GM12878 (cell line): ENCODE data around the gene CSRP1. TPM values are rescaled to one million over a fixed set of nuclear protein-coding genes. Genes with fewer than 3 reads are reported as not detected.

Experiments
- ATF7 ChIP-seq: fragments of 450-650 bp; IDR thresholded peaks from 2 replicates; pipeline ENCODE4 v1.6.1; 2016; ENCODE audit warnings: low read depth, mild to moderate bottlenecking
- ESRRA ChIP-seq: IDR thresholded peaks from 2 replicates; pipeline ENCODE4 v1.6.1; 2012; ENCODE audit warnings: mild to moderate bottlenecking, low read length, improper control_type of control experiment
- IKZF2 ChIP-seq, 2 experiments: fragments of 450-650 bp; IDR thresholded peaks; 2 replicates each; pipeline ENCODE4 v1.6.1; 2017; ENCODE audit warnings: mild to moderate bottlenecking in 2 of 2, moderate library complexity in 2 of 2
- PAX8 ChIP-seq: fragments of 450-650 bp; IDR thresholded peaks from 2 replicates; pipeline ENCODE4 v1.6.1; 2017; ENCODE audit warnings: mild to moderate bottlenecking, moderate library complexity
- POLR2AphosphoS5 ChIP-seq: IDR thresholded peaks from 2 replicates; pipeline ENCODE4 v1.6.1; 2011; ENCODE audit warnings: mild to moderate bottlenecking, low read length, inconsistent platforms
- RELA ChIP-seq: fragments of 450-650 bp; IDR thresholded peaks from 2 replicates; pipeline ENCODE4 v1.8.0; 2014; ENCODE audit warnings: borderline replicate concordance; ENCODE audit not compliant: partially characterized antibody
- SMAD5 ChIP-seq: IDR thresholded peaks from 2 replicates; pipeline ENCODE4 v1.6.1; 2016; ENCODE audit warnings: antibody characterized with exemption, low read depth
- TCF3 ChIP-seq: IDR thresholded peaks from 2 replicates; pipeline ENCODE4 v1.6.1; 2012; ENCODE audit warnings: low read depth, mild to moderate bottlenecking, low read length, borderline replicate concordance; ENCODE audit not compliant: insufficient read depth
- ZZZ3 ChIP-seq: IDR thresholded peaks from 2 replicates; pipeline ENCODE4 v1.6.1; 2011; ENCODE audit warnings: low read depth; ENCODE audit not compliant: control insufficient read depth, insufficient read length
- polyA plus RNA-seq, 11 experiments: library from polyadenylated mRNA; depleted of rRNA in 4 of 11; unstranded in 6 of 11; stranded (reverse) in 5 of 11; fragments of >200 nt; fragmentation: Nextera tagmentation in 4 of 11; fragmentation: Illumina TruSeq in 1 of 11; extraction: Ambion mirVana in 4 of 11; extraction: Trizol in 1 of 11; gene quantifications; 1 replicate in 1 of 11; 2 replicates in 10 of 11; pipeline versions ENCODE4 v1.2.1 to v1.2.3, GENCODE V29; 2011 to 2016; ENCODE audit warnings: inconsistent platforms in 2 of 11, missing spikeins in 2 of 11, low read depth in 1 of 11
- total RNA-seq, 4 experiments: library from RNA; depleted of rRNA in 3 of 4; stranded (reverse); fragments of >200 nt in 3 of 4; fragmentation: Illumina TruSeq in 1 of 4; extraction: Trizol in 1 of 4; gene quantifications; 2 replicates each; pipeline versions ENCODE4 v1.2.1 to v1.2.3, GENCODE V29; 2013 to 2021
- TF ChIP-seq, protein P1 (sequence below): fragments of 450-650 bp; formaldehyde crosslinking; IDR thresholded peaks from 2 replicates; pipeline ENCODE4 v1.4.0; 2022; ENCODE audit warnings: mild to moderate bottlenecking, moderate library complexity
- TF ChIP-seq, protein P2 (sequence below), 3 experiments: IDR thresholded peaks in 2 of 3; conservative IDR thresholded peaks in 1 of 3; 2 replicates each; pipeline ENCODE4 v1.5.1; 2011; ENCODE audit warnings: low read depth in 3 of 3, low read length in 3 of 3, mild to moderate bottlenecking in 3 of 3, control low read depth in 2 of 3, moderate library complexity in 2 of 3, inconsistent platforms in 1 of 3, mixed read lengths in 1 of 3; ENCODE audit not compliant: control insufficient read depth in 2 of 3, insufficient read depth in 1 of 3; ENCODE audit errors: extremely low read depth in 1 of 3

The CSRP1 gene
- total and polyA plus RNA-seq, 10 of the 15 experiments (the other 5 are each of a cell fraction or from before 2014, with no cell fraction given), result 23.4 to 99.2 (median 80.7) TPM

DNA sequence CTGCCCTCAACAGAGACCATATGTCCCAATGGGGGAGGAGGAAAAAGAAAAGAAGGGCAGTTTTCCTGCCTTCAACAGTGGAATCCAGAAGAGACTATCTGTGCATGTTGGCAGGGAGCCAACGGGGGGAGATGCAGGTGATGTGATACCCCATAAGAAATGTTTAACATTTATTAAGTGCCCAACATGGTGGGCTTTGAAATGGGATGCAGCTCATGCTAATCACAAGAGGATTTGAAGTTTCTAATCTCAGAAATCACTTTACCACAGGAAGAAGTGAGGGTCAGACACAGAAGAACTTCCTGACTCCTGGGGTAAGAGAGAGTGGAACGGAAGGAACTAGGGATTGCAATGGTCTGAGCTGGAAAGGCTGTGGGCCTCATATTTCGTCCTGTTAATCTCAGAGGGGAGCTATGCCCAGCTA, 16.2 kb downstream of the CSRP1 start (continued):
- TF ChIP-seq, protein P1, sequence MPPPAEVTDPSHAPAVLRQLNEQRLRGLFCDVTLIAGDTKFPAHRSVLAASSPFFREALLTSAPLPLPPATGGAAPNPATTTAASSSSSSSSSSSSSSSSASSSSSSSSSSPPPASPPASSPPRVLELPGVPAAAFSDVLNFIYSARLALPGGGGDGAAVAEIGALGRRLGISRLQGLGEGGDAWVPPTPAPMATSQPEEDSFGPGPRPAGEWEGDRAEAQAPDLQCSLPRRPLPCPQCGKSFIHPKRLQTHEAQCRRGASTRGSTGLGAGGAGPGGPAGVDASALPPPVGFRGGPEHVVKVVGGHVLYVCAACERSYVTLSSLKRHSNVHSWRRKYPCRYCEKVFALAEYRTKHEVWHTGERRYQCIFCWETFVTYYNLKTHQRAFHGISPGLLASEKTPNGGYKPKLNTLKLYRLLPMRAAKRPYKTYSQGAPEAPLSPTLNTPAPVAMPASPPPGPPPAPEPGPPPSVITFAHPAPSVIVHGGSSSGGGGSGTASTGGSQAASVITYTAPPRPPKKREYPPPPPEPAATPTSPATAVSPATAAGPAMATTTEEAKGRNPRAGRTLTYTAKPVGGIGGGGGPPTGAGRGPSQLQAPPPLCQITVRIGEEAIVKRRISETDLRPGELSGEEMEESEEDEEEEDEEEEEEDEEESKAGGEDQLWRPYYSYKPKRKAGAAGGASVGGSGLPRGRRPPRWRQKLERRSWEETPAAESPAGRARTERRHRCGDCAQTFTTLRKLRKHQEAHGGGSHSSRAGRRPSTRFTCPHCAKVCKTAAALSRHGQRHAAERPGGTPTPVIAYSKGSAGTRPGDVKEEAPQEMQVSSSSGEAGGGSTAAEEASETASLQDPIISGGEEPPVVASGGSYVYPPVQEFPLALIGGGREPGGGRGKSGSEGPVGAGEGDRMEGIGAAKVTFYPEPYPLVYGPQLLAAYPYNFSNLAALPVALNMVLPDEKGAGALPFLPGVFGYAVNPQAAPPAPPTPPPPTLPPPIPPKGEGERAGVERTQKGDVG, result no peak
- TF ChIP-seq IKZF2 (IDR thresholded peaks at IDR 0.05), result no peak
- TF ChIP-seq ESRRA, result no peak
- no peak for TF ChIP-seq RELA
- no peak for TF ChIP-seq TCF3
- TF ChIP-seq ATF7, result no peak
- TF ChIP-seq ZZZ3, result no peak
- TF ChIP-seq, protein P2, sequence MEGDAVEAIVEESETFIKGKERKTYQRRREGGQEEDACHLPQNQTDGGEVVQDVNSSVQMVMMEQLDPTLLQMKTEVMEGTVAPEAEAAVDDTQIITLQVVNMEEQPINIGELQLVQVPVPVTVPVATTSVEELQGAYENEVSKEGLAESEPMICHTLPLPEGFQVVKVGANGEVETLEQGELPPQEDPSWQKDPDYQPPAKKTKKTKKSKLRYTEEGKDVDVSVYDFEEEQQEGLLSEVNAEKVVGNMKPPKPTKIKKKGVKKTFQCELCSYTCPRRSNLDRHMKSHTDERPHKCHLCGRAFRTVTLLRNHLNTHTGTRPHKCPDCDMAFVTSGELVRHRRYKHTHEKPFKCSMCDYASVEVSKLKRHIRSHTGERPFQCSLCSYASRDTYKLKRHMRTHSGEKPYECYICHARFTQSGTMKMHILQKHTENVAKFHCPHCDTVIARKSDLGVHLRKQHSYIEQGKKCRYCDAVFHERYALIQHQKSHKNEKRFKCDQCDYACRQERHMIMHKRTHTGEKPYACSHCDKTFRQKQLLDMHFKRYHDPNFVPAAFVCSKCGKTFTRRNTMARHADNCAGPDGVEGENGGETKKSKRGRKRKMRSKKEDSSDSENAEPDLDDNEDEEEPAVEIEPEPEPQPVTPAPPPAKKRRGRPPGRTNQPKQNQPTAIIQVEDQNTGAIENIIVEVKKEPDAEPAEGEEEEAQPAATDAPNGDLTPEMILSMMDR (IDR thresholded peaks at IDR 0.05 in 2 of 3, conservative IDR thresholded peaks at IDR 0.05 in 1 of 3; ENCODE audit: control insufficient read depth in 2 of 3, extremely low read depth in 1 of 3, insufficient read depth in 1 of 3, low read depth in 3 of 3, low read length in 3 of 3), result no peak
- no peak for TF ChIP-seq SMAD5
- no peak for TF ChIP-seq PAX8
- no peak for TF ChIP-seq POLR2AphosphoS5
